Panc1 (cell line): ENCODE measurements around the gene WDR88. TPM values are rescaled to one million over a fixed set of nuclear protein-coding genes. Genes with fewer than 3 reads are reported as not detected.
A peak's percentile ranks its signal among the peaks of the same experiment; 100 is the strongest.

ENCODE experiments used
- ATAC-seq: fragments of 200-7000 bp; cut with Tn5 transposase; 2 replicates; pipeline ENCODE4 v1.9.1; 2020; ENCODE audit warnings: mild to moderate bottlenecking, moderate library complexity
- BruUV-seq: library from RNA; stranded (reverse); fragments of 400-500 nt; replicated peaks from 2 replicates; lab custom pipeline; 2021; lab: Mats Ljungman, UMichigan
- CTCF ChIA-PET: fragments of 300-600 bp; sonication (Branson Sonifier 250); formaldehyde crosslinking; loops from one replicate; lab custom pipeline; 2022; ENCODE audit warnings: antibody characterized with exemption; lab: Charles Lee
- POLR2A ChIA-PET: fragments of 300-600 bp; sonication (Branson Sonifier 250); formaldehyde crosslinking; loops from one replicate; lab custom pipeline; 2022; ENCODE audit warnings: antibody characterized with exemption; lab: Charles Lee
- DNase-seq: peaks from one replicate; pipeline ENCODE4 v3.0.0-alpha.2; 2010; ENCODE audit warnings: low read depth, low spot score
- H3K27ac ChIP-seq: 2 replicates; pipeline ENCODE4 v1.5.1; 2011; ENCODE audit warnings: mild to moderate bottlenecking, low read length, inconsistent platforms
- H3K27me3 ChIP-seq: fragments of 200-500 bp; sonication (Bioruptor generic); 2 replicates; pipeline ENCODE4 v1.6.0; 2014; ENCODE audit warnings: low read length, inconsistent platforms; ENCODE audit not compliant: control insufficient read depth, insufficient read depth
- H3K36me3 ChIP-seq: fragments of 200-500 bp; sonication (Bioruptor generic); 2 replicates; pipeline ENCODE4 v1.5.1; 2014; ENCODE audit warnings: inconsistent platforms, mild to moderate bottlenecking, low read length, moderate library complexity; ENCODE audit not compliant: control insufficient read depth, insufficient read depth
- H3K4me1 ChIP-seq: 2 replicates; pipeline ENCODE4 v1.5.1; 2011; ENCODE audit warnings: inconsistent platforms, mild to moderate bottlenecking, low read length, moderate library complexity; ENCODE audit not compliant: control insufficient read depth, insufficient read depth
- H3K4me3 ChIP-seq, 2 experiments: 2 replicates each; pipeline ENCODE4 v1.5.1; 2011 to 2012; ENCODE audit warnings: low read depth in 2 of 2, low read length in 2 of 2, mild to moderate bottlenecking in 2 of 2, inconsistent platforms in 1 of 2, moderate library complexity in 1 of 2
- H3K9me3 ChIP-seq: fragments of 200-500 bp; sonication (Bioruptor generic); 2 replicates; pipeline ENCODE4 v1.5.1; 2014; ENCODE audit warnings: low read depth, mild to moderate bottlenecking, inconsistent platforms, low read length, moderate library complexity; ENCODE audit not compliant: control insufficient read depth, insufficient read depth
- CTCF ChIP-seq: fragments of 450-650 bp; IDR thresholded peaks from 2 replicates; pipeline ENCODE4 v1.5.1; 2017; ENCODE audit warnings: mild to moderate bottlenecking
- POLR2AphosphoS5 ChIP-seq: IDR thresholded peaks from 2 replicates; pipeline ENCODE4 v1.6.1; 2012; ENCODE audit warnings: mild to moderate bottlenecking, low read depth, low read length, moderate library complexity
- REST ChIP-seq, 2 experiments: IDR thresholded peaks; 2 replicates each; pipeline ENCODE4 v1.6.1; 2011 to 2012; ENCODE audit warnings: low read depth in 2 of 2, control low read depth in 1 of 2, low read length in 1 of 2, mild to moderate bottlenecking in 1 of 2, moderate library complexity in 1 of 2; ENCODE audit not compliant: insufficient read depth in 1 of 2
- SIN3A ChIP-seq: IDR thresholded peaks from 2 replicates; pipeline ENCODE4 v1.6.1; 2012; ENCODE audit warnings: low read depth, mild to moderate bottlenecking, low read length, moderate library complexity, borderline replicate concordance; ENCODE audit not compliant: insufficient read depth
- TCF7L2 ChIP-seq: IDR thresholded peaks from 2 replicates; pipeline ENCODE4 v1.6.1; 2011; ENCODE audit warnings: mild to moderate bottlenecking, low read depth, low read length, inconsistent platforms
- in situ Hi-C: cut with HindIII; loops from 2 replicates; pipeline ENCODE4 v1.10.0; 2016; ENCODE audit warnings: low sequenced_read_pairs, low pct_unique_long_range_greater_than_20kb
- intact Hi-C: fragments of 100-400 bp; cut with micrococcal nuclease; formaldehyde crosslinking; loops from one replicate; pipeline ENCODE4 v1.10.0; 2022; ENCODE audit not compliant: unreplicated experiment
- total RNA-seq: library from RNA; stranded (reverse); gene quantifications from one replicate; pipeline ENCODE4 v1.2.1, GENCODE V29; 2021; ENCODE audit not compliant: unreplicated experiment

WDR88 gene
- total RNA-seq, 1 experiment from 2014 or later = 0.31 TPM

- Histone ChIP-seq H3K9me3 (no peaks in the 10 kb centered on the region), H3K27ac (0 out of 2 replicates have a peak overlapping the region, but pooled peaks have one; percentile 23), H3K36me3 (no peaks in the 10 kb centered on the region; the same call in 1 of the 2 replicates), H3K4me1 (peaks cover 10% of the 10 kb centered on the region), H3K4me3 (peak overlapping the region; percentile 48 to 54), H3K27me3 (no peaks in the 10 kb centered on the region)
- TF ChIP-seq CTCF (no peak), POLR2AphosphoS5 (no peak), TCF7L2 (no peak), SIN3A (no peak), REST (IDR thresholded peaks at IDR 0.05; ENCODE audit: insufficient read depth in 1 of 2, low read depth in 2 of 2, low read length in 1 of 2) (no peak)
- in situ Hi-C loops (no loop called here), intact Hi-C loops (no loop called here)
- ChIA-PET CTCF (interaction anchor here (0.7 to 0.8 kb wide), 3 partner anchors 11 to 182 kb away, joined by 3 read pairs; no protein-coding TSS in a partner anchor), POLR2A (no interaction called here)
- ATAC-seq (no peak), DNase-seq (no peak)
- BruUV-seq = no TSS peak
These were observed 63.9 kb downstream of the WDR88 start for GRCh38 chr19:33195645-33196347.

GRCh38 chr19:33196446-33197193 lies 64.7 kb downstream of the WDR88 start:
- Histone ChIP-seq H3K27me3 (no peaks in the 10 kb centered on the region), H3K27ac (no peak overlapping the region), H3K4me1 (peaks cover 10% of the 10 kb centered on the region), H3K36me3 (no peaks in the 10 kb centered on the region; the same call in 1 of the 2 replicates), H3K4me3 (no peak overlapping the region), H3K9me3 (no peaks in the 10 kb centered on the region)
- ATAC-seq (no peak), DNase-seq (no peak)
- no peak for TF ChIP-seq CTCF
- TF ChIP-seq TCF7L2 = no peak
- no peak for TF ChIP-seq POLR2AphosphoS5
- TF ChIP-seq SIN3A = no peak
- no peak for TF ChIP-seq REST (IDR thresholded peaks at IDR 0.05; ENCODE audit: insufficient read depth in 1 of 2, low read depth in 2 of 2, low read length in 1 of 2)
- intact Hi-C loops = no loop called here
- ChIA-PET CTCF (interaction anchor here (0.7 kb wide), 1 partner anchor 182 kb away, joined by 3 read pairs; no protein-coding TSS in a partner anchor), POLR2A (no interaction called here)
- in situ Hi-C loops = no loop called here
- no TSS peak for BruUV-seq
